ENCODE measurements around the gene ECM1. TPM values are rescaled to one million over a fixed set of nuclear protein-coding genes. Genes with fewer than 3 reads are reported as not detected.

The ECM1 gene
- total and polyA plus RNA-seq, 2 experiments from 2014 or later, result 160 to 282 TPM

DNA sequence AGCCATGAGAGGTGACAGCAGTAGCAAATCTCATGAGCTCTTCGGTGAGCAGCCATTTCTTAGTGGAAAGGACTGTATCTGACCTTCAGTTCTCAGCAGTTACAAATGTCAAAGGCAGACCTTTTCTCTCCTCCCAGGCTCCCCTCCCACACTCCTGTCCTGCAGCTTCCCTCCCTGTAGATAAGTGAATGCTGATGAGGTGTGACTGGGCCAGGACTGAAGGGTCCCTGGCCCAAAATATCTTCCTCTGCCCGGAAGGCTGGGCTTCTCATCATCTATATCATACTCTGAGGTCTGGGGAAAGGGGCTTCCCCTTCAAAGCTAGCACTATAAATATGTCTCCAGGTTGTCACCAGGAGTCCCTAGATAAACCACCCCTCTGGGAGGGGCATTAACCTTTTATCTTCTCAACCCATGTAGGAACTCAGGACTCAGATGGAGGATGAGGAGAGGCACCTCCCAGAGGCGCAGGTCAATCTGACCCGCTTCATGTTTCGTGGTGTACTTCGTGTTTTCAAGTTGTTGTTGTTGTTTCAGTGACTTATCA lies 37.6 kb downstream of the ECM1 start:
- in situ Hi-C loops (cut with MboI), result no loop called here
- no peaks in the 10 kb centered on the region for H3K9me2 ChIP-seq (ENCODE audit: insufficient read depth)
- no peak overlapping the region for H3K4me3 ChIP-seq
- no peak for DNase-seq
- TF ChIP-seq EZH2phosphoT487 (IDR thresholded peaks at IDR 0.05; ENCODE audit: insufficient read depth, low read depth) (no peak), EZH2 (IDR thresholded peaks at IDR 0.05; ENCODE audit: insufficient read depth, poor library complexity, severe bottlenecking) (no peak)
- no peaks in the 10 kb centered on the region for H3K27me3 ChIP-seq (replicated peaks; ENCODE audit: insufficient read depth)
- no peak overlapping the region for H3K27ac ChIP-seq
- H3K79me2 ChIP-seq (ENCODE audit: insufficient read depth), result no peaks in the 10 kb centered on the region
- H4K20me1 ChIP-seq (ENCODE audit: insufficient read depth), result no peaks in the 10 kb centered on the region
- WGBS, 2 experiments (ENCODE audit: low coverage in 1 of 2, low lambda C conversion rate in 2 of 2, missing lambda C conversion rate in 2 of 2), result 97 to 99% methylated on average over 6 of the region's 6 CpGs
- H2AFZ ChIP-seq, result no peak overlapping the region
- no peaks in the 10 kb centered on the region for H3K9me3 ChIP-seq (ENCODE audit: low read depth)
- no peaks in the 10 kb centered on the region for H3K36me3 ChIP-seq (ENCODE audit: low read depth)
- H3F3A ChIP-seq (ENCODE audit: insufficient read depth), result peaks cover 14% of the 10 kb centered on the region
- no peak overlapping the region for H3K4me2 ChIP-seq (ENCODE audit: unreplicated experiment)
- H3K4me1 ChIP-seq (ENCODE audit: insufficient read depth), result peaks cover 19% of the 10 kb centered on the region
- H3K9ac ChIP-seq, result no peak overlapping the region

DNA sequence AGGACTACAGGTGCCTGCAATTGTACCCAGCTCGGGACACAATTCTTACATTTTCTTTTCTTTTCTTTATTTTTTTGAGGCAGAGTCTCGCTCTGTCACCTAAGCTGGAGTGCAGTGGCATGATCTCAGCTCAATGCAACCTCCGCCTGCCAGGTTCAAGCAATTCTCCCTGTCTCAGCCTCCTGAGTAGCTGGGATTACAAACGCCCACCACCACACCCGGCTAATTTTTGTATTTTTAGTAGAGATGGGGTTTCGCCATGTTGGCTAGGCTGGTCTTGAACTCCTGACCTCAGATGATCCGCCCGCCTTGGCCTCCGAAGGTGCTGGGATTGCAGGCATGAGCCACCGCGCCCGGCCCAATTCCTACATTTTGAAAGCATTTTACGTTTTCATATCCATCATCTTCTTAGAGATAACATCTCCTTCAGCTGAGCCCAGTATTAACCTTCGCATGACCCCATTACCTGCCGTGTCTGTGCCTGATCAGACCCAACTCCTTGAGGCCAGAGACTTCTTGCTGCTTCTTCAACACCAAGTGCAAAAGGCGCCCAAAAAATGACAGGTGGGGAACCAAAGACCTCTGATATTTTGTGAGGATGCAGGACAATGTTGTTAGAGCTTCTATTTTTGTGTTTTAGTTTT lies 38.5 kb downstream of the ECM1 start:
- Histone ChIP-seq H3K36me3 (ENCODE audit: low read depth) (no peaks in the 10 kb centered on the region), H3K9me3 (ENCODE audit: low read depth) (no peaks in the 10 kb centered on the region), H3K9ac (no peak overlapping the region), H3K9me2 (ENCODE audit: insufficient read depth) (no peaks in the 10 kb centered on the region), H3F3A (ENCODE audit: insufficient read depth) (peaks cover 19% of the 10 kb centered on the region), H2AFZ (no peak overlapping the region), H3K4me2 (ENCODE audit: unreplicated experiment) (no peak overlapping the region), H3K4me1 (ENCODE audit: insufficient read depth) (peaks cover 27% of the 10 kb centered on the region), H3K27ac (no peak overlapping the region), H3K27me3 (replicated peaks; ENCODE audit: insufficient read depth) (no peaks in the 10 kb centered on the region), H3K4me3 (no peak overlapping the region), H3K79me2 (ENCODE audit: insufficient read depth) (no peaks in the 10 kb centered on the region), H4K20me1 (ENCODE audit: insufficient read depth) (no peaks in the 10 kb centered on the region)
- TF ChIP-seq EZH2 (IDR thresholded peaks at IDR 0.05; ENCODE audit: insufficient read depth, poor library complexity, severe bottlenecking) (no peak), EZH2phosphoT487 (IDR thresholded peaks at IDR 0.05; ENCODE audit: insufficient read depth, low read depth) (no peak)
- WGBS, 2 experiments (ENCODE audit: low coverage in 1 of 2, low lambda C conversion rate in 2 of 2, missing lambda C conversion rate in 2 of 2), result 86 to 87% methylated on average over 16 of the region's 16 CpGs
- no peak for DNase-seq
- in situ Hi-C loops (cut with MboI), result no loop called here

DNA sequence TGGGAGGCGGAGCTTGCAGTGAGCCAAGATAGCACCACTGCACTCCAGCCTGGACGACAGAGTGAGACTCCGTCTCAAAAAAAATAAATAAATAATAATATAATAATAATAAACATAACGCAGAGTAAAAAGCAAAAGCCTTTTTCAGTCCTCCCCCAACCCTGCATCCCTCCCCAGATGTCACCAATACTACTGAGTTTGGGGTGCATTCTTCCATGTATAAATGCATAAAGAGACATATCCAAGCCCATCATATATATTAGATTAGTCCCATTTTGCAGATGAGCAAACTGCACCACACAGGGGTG lies 40.4 kb downstream of the ECM1 start:
- TF ChIP-seq EZH2phosphoT487 (IDR thresholded peaks at IDR 0.05; ENCODE audit: insufficient read depth, low read depth) (no peak), EZH2 (IDR thresholded peaks at IDR 0.05; ENCODE audit: insufficient read depth, poor library complexity, severe bottlenecking) (no peak)
- DNase-seq, result no peak
- H3K79me2 ChIP-seq (ENCODE audit: insufficient read depth), result no peaks in the 10 kb centered on the region
- peaks cover 43% of the 10 kb centered on the region for H3K4me1 ChIP-seq (ENCODE audit: insufficient read depth)
- peak overlapping the region; percentile 76 for H3K27ac ChIP-seq
- in situ Hi-C loops (cut with MboI), result no loop called here
- H4K20me1 ChIP-seq (ENCODE audit: insufficient read depth), result no peaks in the 10 kb centered on the region
- peak overlapping the region; percentile 57 for H2AFZ ChIP-seq
- H3F3A ChIP-seq (ENCODE audit: insufficient read depth), result peaks cover 34% of the 10 kb centered on the region
- H3K9me3 ChIP-seq (ENCODE audit: low read depth), result no peaks in the 10 kb centered on the region
- H3K9me2 ChIP-seq (ENCODE audit: insufficient read depth), result no peaks in the 10 kb centered on the region
- WGBS, 2 experiments (ENCODE audit: low coverage in 1 of 2, low lambda C conversion rate in 2 of 2, missing lambda C conversion rate in 2 of 2), result 77 to 100% methylated on average over 2 to 4 of the region's 4 CpGs
- peak overlapping the region; percentile 70 for H3K4me3 ChIP-seq
- peak overlapping the region; percentile 55 for H3K4me2 ChIP-seq (ENCODE audit: unreplicated experiment)
- H3K36me3 ChIP-seq (ENCODE audit: low read depth), result no peaks in the 10 kb centered on the region
- no peaks in the 10 kb centered on the region for H3K27me3 ChIP-seq (replicated peaks; ENCODE audit: insufficient read depth)
- H3K9ac ChIP-seq, result peak overlapping the region; percentile 85

DNA sequence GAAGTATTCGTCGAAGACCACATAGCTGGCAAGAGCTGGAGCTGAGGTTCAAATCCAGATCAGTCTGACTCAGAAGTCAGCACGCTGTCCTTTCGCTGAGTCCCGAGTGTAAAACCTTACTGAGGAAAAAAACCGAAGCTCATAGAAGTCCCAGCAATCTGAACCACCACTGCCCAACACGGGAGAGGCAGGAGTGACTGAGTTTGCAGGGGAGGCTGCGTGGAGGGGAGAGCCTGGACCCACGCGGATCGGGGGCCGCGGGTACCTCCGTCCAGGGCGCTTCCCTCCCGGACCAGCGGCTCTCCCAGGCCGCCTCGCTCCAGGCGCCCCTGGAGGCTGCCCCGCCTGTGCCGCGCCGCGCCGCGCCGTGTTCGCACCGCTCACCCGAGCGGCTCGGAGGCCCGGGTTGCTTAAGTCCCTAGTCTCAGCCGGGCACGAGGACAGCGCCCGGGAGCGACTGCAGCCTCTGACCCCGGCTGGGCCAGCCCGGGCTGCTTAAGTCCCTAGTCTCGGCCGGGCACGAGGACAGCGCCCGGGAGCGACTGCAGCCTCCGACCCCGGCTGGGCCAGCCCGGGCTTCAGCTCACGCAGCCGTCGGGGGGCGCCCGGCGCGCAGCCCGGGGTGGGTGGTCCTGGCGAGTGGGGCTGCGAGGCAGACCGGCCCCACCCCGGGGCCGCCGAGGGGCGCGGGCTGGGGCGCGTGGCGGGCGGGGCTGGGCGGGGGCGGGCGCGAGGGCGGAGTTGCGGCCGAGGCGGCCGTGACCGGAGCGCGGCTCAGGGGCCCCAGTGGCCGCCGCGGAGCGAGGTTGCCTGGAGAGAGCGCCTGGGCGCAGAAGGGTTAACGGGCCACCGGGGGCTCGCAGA lies 41.0 kb downstream of the ECM1 start, which contains the start of gene ADAMTSL4:
Gene ADAMTSL4 (plus strand): TSS at position 777 of the 864 bp plus-strand sequence. CDS start 2,881 bp downstream, outside the sequence.
- Histone ChIP-seq H3F3A (ENCODE audit: insufficient read depth) (peaks cover 28% of the 10 kb centered on the region), H3K27me3 (replicated peaks; ENCODE audit: insufficient read depth) (no peaks in the 10 kb centered on the region), H3K9me3 (ENCODE audit: low read depth) (no peaks in the 10 kb centered on the region), H3K27ac (peak within 1 kb of the TSS; percentile 86), H3K9ac (peak within 1 kb of the TSS; percentile 85), H3K36me3 (ENCODE audit: low read depth) (no peaks in the 10 kb centered on the region), H3K9me2 (ENCODE audit: insufficient read depth) (no peaks in the 10 kb centered on the region), H3K4me3 (peak within 1 kb of the TSS; percentile 70), H3K4me1 (ENCODE audit: insufficient read depth) (peaks cover 37% of the 10 kb centered on the region), H3K79me2 (ENCODE audit: insufficient read depth) (no peaks in the 10 kb centered on the region), H3K4me2 (ENCODE audit: unreplicated experiment) (peak within 1 kb of the TSS; percentile 85), H4K20me1 (ENCODE audit: insufficient read depth) (no peaks in the 10 kb centered on the region), H2AFZ (peak within 1 kb of the TSS; percentile 57)
- in situ Hi-C loops (cut with MboI), result no loop called here
- TF ChIP-seq EZH2 (IDR thresholded peaks at IDR 0.05; ENCODE audit: insufficient read depth, poor library complexity, severe bottlenecking), result no peak
- 2 to 3% methylated on average over 22 to 69 of the region's 91 CpGs for WGBS, 2 experiments (ENCODE audit: low coverage in 1 of 2, low lambda C conversion rate in 2 of 2, missing lambda C conversion rate in 2 of 2)
- DNase-seq, result peak; percentile 90

Measured in GM23248 (cell line).